Activated CD4-positive, alpha-beta T cell treated with anti-CD3 and anti-CD28 coated beads for 24 hours (primary cell): ENCODE data around the gene MYH10.

Experiments used
- DNase-seq, 2 donors: peaks; one replicate each; pipeline ENCODE4 v3.0.0-alpha.2; 2020; ENCODE audit warnings: low read depth in 2 of 2

The MYH10 gene

DNA sequence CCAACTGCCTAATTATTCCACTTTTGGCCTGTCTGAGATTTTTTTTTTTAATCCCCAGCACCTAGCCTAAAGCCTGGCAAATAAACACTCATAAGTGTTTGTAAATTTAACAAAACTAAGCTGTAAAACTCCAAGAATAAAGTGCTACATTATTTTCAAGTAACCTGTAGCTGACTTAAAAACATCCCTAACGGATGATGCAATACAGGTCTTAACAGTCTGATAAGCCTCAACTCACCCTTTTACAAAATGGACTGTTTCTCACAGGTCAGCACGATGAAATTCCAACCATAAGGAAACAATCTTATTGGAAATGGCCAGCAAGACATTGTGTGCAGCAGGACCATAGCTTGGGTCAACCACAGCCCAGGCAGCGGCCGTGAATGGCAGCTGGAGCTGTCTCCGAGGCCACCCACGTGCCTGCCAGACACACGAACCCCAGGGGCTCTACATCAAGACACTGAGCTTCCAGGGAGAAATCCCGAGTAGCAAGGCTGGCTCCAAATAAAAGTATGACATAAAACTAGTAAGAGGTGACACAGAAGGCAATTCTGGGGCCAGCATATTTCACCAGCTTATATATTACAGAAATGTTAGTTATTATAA is 135.9 kb downstream of the MYH10 start:
- DNase-seq, result no peak

DNA sequence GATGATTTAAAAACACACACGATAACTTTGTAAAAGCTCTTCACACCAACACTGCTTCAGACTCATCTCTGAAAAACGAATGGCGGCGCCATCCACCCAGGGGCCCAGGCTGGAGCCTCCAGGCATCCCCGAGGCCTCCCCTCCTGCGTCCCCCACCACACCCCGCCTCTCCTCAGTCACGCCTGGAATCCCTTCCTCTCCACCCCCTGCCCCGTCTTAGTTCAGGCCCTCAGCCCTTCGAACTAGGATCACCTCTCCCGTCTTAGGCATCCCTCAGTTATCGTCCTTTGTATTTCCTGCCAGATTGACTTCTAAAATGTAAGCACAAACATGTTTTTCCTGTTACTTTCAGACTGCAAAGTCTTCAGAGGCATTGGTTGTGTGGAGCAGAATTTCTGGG is 136.5 kb downstream of the MYH10 start:
- no peak for DNase-seq

DNA sequence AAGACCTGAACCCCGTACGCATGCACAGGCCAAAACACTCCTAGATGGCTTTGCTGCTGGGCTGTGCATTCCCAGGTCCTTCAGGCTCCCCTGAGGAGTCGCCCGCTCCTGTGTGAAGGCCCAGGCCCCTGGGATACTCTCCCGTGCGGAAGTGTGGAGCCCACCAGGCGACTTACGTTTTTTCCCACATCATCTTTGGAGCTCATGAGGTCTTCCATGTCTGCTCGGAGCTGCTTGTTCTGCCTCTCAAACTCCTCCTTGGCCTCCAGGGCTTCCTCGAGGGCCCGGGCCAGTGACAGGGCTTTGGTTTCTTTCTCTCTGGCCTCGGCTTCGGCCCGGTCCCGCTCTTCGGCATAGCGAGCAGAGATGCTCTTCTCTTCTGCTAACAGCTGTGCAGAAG is 138.4 kb downstream of the MYH10 start:
- DNase-seq, result no peak

DNA sequence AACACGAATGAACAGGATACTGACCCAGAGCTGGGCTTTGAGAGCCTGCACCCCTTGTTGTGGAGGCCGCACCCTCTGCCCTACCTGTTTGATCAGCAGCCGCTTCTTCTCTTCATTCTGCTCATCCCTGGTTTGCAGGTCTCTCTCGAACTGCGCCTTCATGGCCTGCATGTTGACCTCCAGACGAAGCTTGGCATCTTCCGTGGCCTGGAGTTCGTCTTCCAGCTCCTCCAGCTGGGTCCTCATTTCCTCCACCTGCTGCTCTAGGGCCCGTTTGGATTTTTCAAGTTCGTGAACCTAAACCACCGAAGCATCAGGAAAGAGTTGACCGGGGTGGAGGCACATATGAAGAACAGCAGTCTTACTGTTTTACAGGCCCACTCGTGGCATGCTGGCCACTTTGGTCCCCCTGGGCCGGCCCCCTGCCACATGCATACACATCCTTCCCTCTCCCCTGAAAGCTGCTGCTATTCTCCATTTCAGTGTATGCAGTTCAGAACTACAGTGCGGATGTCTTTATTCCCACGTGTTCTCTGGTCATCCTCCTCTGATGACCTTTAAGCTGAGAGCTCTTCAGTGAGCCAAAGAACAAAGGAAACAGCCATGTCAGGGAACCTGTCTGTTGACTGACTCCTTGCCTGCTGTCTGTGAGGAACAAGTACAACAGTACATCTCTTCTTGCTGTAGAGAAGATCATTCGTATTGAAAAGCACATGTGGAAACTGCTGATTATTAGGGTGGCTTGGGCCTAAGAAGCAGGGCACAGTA is 140.1 kb downstream of the MYH10 start:
- no peak for DNase-seq

DNA sequence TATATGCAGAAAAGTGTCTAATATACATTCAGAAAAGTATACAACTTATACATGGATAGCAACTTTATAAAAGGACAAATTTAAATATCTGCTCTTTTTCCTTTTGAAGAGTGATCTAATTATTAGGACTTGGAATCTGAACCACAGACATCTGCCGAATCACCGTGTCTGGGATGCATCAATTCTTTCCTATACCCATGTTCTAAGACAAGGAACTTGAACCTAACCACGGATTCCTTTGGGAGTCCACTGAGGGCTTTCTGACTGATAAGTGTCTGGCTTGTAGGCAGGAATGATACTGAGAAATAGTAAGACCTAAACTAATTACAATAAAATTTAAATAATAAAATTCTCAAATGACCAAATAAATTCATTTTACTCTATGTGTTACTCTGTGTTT is 140.7 kb downstream of the MYH10 start:
- no peak for DNase-seq

DNA sequence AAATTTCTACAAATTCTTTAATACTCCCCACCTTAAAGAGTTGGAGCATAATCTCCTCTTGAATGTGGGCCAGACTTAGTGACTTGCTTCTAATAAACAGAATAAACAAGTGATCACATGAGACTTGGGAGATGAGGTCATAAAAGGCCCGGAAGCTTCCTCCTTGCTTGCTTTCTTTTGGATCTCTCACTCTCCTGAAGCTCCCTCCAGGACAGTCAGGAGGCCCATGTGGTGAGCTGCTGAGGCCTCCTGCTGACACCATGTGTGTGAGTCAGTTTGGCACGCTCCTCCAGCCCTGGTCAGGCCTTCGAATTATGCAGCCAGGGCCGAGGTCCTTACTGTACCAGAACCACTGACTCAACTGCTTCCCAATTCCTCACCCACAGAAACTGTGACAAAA is 141.6 kb downstream of the MYH10 start:
- no peak for DNase-seq

DNA sequence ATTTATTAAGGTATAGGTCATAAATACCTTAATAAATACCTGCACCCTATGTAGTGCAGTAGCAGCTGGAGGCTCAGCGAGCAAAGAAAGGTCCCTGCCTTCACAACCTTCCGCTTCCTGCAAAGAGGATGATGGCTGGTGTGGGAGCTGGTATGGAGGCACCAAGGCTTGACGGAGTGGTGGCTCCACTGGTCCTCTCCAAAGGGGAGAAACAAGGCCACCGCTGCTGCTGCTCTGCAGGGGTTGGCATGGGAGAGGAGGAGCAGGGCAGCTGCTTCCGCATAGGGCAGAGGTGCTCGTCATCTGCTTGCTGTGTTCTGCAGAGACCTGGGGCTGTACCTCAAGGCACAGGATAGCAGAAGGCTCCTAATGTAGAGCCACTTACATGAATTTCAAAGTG is 142.0 kb downstream of the MYH10 start:
- DNase-seq, result no peak

DNA sequence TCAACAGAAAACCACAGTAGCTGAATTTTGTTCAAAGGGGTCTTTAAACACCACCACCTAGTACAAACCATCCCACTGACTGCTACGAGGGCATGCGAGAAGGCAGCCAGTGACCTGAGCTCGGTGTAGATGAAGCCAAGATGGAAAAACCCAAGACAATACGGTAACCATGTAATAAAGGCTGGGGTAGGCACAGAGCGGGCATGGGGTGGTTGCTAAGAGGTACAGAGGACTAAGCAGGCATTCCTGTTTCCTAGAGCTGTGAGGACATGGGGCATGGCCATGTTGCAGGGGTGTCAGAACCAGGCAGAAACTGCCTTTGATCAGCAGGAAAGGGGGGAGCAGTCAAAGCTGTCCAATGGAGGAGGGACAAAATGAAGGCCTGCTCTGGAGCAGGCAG is 142.8 kb downstream of the MYH10 start:
- no peak for DNase-seq

DNA sequence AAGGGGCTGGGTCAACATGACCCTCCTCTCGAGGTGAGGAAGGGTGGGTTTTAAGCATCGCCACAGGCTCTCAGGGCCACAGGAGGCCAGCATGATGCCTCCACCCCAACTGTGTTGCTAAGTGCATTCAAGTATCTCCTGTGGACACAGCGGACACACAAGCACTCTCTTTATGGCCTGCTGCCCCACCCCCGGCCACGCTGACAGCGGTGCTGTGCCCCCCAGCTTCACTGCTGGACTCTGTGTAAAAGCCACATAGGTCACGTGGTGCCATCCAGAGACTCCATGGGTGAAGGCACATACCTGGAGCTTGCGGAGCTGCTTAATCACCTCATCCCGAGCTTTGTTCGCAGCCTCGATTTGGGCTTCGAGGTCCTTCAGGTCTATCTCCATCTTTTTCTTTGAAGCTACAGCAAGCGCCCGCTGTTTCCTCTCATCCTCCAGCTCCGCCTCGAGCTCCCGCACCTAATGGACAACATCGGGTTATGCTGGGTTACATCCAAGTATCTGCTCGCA is 143.3 kb downstream of the MYH10 start:
- DNase-seq, result no peak

DNA sequence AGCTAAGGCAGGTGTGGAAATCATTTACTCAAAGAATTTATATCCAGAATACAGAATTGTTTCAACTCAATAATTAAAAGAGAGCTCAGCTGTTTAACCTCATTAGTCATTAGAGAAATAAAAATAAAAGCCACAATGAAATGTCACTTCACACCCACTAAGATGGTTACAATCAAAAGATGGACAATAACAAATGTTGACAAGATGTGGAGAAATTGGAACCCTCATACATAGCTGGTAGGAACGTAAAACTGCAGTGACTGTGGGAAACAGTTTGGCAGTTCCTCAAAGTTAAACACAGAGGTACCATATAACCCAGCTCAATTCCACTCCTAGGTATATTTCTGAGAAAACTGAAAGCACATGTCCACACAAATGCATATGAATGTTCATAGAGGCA is 145.0 kb downstream of the MYH10 start:
- no peak for DNase-seq

DNA sequence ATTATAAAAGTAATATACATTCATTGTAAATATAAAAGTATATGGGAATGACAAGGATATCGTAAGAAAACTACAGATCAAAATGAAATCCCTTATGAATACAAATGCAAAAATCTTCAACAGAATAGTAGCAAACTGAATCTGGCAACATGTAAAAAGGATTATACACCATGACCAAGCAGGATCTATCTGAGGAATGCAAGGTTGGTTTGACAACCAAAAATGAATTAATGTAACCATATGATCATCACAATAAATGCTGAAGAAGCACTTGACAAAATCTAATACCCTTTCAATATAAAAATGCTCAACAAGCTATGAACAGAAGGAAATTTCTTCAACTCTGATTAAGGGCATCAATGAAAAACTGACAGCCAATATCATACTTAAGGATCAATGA is 146.1 kb downstream of the MYH10 start:
- no peak for DNase-seq

DNA sequence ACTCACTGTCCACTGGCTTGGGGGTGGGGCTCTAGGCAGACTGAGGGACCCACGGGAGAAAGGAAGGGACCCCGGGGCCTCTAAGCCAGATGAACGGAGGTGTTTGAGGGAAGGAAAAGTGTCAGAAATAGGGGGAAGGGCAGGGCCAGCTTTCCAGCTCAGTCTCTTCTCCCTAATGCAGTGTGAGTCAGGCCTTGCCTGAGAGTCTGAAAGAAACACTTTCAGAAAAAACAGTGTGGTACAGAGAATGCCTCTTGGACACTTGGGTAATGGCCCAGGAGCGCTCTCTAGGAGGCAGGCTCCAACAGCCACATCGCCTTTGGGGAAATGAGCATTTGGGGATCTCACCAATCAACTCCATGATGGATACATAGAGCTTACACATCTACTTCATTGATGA is 148.0 kb downstream of the MYH10 start:
- DNase-seq, result no peak

DNA sequence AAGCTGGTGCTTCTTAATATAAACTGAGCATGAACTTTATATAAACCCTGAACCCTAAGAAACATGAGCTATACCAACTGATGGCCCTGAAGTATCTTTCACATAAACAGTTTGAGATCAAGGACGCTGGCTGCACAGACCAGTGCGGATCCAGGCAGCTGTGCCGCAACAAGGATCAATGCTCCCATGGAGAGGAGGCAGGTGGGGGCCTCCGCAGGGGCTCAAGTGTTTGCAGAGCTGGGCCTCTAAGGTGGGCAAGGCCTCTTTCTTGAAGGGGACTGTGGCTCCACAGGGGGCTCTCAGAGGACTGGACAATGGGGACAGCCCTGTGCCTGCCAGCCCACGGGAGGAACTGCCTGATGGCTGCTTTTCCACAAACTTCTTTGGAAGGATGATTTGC is 148.8 kb downstream of the MYH10 start:
- DNase-seq, result no peak

DNA sequence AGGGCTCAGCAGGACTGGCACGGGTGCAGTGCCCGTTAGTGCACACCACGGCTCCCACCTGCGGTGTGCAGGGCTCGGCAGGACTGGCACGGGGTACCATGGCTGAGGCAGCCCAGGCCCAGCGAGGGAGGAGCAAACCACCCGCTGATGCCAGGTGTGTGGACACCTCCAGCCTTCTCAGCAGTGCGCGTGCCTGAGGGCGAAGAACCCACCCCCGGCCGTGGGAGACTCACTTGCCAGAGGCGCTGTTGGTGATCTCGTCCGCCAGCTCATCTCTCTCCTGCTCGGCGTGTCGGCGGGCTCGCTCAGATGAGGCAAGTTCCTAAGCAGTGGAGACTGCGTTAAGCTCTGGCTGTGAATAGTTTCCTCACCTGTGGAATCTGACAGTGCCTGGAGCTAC is 149.4 kb downstream of the MYH10 start:
- no peak for DNase-seq

DNA sequence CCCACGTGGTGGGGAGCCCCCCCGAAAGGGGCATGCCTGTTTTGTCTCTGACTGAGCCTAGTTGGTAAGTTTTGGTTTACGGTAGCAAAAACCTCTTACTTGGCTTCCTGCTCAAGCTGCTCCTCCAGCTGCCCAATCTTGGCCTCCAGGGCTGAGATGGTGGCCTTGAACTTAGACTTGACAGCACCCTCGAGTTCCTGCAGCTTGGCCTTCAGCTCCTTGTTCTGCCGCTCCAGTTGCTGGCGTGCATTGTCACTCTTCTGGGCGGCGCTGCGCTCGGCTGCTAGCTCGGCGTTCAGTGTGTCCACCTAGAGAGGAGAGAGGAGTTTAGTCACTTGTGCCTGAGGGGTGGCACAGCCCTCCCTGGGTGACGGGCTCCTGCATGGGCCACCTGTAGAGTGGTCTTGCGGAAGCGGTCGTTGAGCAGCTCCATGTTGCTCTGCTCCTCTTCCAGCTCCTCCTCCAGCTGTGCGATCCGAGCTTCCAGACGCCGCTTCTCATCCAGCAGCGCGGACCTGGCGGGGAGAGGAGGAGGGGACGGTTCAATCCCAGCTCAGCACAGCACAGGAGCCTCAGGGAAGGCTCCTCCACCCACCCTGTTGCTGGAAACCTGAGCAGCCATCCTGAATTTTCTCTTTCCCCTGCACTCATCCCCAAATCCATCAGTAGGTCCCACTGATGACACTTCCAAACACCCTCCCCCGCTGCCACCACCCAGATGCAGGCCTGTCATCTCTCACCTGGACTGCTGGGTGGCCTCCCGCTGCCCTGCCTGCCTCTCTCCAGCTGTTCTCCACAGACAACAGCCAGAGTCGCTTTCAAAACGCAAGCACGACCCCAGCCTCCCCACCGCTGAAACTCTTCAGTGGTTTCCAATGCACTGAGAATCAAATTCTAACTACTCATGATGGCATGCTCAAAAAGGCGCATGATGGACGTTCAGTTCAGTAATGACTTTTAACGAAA is 150.2 kb downstream of the MYH10 start:
- no peak for DNase-seq

DNA sequence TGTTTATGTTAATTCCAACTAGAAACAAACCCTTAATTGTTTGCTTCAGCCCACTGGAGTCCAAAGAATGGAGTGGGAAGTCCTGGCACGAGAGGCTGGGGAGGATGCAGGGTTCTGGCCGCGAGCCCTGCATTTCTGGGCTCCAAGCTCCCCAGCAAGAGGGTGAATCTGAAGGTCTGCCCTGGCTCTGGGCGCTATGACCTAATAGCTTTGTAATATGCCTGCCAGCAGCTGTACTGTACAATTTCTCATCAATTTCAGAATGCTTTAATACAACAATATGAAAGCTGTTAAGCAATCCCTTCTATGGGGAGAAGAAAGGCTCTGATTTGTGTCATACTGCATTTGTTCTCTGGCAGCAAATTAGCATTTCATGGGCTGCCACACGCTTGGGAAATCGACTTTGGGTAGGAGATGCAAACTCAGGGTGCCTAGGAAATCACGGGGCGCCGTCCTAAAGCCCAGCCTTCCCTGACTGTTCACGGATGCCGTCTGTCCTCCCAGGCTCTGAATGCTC is 151.0 kb downstream of the MYH10 start:
- DNase-seq, result no peak

DNA sequence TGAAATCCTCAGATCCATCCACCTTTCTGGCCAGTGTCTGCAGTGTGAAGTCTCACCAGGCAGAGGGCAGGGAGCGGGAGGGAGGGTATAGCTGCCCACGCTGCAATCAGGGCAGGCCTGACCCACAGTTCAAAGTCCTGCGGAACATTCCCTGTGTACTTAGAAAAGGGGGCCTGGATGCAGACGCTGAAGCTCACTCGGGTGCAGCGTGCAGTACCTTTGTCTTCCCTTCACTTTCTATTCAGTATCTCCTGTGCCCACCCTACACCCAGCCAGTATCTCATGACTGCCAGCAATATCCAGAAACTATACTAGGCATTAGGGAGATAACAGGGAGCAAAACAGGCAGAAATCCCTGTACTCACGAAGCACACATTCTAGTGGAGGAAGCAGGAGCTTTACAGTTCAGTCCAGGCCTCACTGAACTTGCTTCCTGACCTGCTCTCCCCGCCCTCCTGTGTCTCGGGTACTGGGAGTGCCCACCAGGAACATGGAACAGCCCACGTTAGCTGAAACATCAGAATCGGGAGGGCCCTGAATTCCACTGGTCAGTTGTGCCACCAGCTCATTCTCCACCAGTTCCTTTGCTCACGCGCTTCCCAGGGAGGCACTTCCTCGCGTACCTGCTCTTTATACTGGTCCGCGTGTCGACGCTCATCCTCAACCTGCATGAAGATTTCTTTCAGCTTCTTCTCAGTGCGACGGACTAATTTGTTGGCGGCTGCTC is 152.6 kb downstream of the MYH10 start:
- no peak for DNase-seq

DNA sequence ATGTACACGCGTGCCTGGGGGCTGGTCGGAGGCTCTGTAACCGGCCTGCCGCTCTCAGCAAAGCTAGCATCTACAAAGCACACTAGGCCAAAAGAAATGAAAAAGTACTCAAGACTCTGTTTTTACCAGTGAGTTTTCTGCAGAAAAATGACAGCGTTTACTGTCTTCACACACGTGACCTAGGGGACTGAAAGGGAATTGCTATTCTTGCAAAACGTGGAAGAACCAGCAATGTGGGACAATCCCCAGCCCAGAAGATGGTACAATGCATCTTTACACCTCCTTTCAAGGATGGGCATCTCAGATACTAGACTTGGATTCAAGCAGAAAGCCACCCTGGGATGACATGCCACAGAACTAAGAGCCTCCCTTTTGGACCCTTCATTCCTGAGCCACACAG is 153.4 kb downstream of the MYH10 start:
- no peak for DNase-seq

DNA sequence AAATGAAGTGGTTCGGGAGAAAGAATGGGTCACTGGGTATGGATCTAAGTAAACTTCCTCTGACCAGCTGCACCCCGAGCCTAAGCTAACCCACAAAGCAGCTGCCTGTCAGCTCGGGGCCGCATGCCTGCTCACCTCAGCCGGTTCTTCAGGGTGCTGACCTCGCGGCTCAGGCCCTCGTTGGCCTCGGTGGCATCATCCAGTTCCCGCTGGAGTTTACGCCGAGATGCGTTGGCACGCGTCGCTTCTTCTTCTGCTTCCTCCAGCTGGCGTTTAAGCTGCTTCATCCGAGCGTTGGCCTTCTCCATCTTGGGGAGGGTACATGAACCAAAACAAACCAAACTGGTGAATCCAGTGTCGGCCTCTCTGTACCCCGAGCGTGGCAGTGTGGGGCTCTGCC is 153.8 kb downstream of the MYH10 start:
- DNase-seq, result no peak

DNA sequence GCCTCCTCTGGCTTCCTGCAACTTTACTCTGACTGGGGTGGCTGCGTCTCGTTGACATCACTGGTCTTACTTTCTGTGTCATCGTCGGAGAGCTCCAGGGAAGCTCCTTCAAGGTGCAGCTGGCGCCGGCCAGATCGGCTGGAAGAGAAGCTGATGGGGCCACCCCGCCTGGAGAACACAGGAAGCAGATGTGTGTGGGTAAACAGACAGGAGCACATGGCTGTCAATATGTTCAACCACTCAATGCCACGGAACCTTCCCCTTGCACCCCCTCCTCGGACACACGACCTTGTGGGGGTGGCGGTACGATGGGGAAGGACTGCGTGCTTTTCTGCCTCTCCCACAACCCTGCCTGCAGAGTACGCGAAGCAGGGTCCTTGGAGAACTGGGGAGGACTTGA is 154.7 kb downstream of the MYH10 start:
- no peak for DNase-seq

DNA sequence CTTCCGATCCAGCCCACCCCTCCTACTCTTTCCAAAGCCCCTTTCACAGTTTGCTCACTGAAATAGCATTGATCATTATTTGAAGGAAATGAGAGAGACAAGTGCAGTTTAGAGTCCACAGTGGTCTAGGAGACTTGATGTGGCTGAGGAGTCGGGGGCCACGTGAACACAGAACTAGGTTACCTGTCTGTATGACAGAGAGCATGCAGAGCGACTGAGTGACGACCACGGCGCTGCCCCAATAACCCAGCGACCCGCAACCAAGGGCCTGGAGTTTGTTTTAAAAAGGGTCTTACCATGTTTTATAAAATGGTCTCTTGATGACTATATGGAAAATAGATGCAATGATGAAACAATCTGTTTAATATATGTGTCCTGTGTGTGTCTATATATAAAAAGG is 155.3 kb downstream of the MYH10 start:
- DNase-seq, result no peak

DNA sequence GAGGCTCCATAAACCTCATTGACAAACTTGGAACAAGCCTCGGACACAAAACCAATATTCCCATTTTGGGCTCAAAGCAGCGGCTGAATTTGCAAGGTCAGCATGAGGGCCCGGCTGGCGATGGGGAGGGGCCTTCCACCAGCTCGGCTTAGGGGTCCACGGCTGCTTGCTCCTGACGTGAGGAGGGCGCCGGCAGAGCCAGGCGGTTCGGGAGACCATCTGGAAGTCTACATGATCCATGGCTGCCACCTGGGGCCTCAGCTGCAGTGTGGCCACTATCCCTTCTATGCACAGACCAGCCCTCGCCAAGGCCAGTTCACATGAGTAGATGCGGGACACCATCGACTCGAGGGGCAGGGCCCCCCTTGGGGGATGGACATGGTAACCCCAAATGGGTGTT is 155.7 kb downstream of the MYH10 start:
- no peak for DNase-seq
